DOHH2 (cell line): ENCODE data around the gene BRIX1.
A peak's percentile ranks its signal among the peaks of the same experiment; 100 is the strongest.

ENCODE experiments used
- CTCF ChIP-seq: fragments of 200-600 bp; sonication (generic); IDR thresholded peaks from one replicate; pipeline ENCODE4 v1.5.1; 2014; ENCODE audit warnings: antibody characterized with exemption, mild to moderate bottlenecking, low read depth, low read length; ENCODE audit not compliant: poor library complexity, severe bottlenecking
- EZH2phosphoT487 ChIP-seq: fragments of 200-600 bp; sonication (generic); IDR thresholded peaks from 2 replicates; pipeline ENCODE4 v1.6.1; 2017; ENCODE audit warnings: borderline replicate concordance, mild to moderate bottlenecking, antibody characterized with exemption, low read length, moderate library complexity, mixed read lengths

GRCh38 chr5:34957857-34958690 lies 42.6 kb downstream of the BRIX1 start:
- TF ChIP-seq CTCF (peak; percentile 53), EZH2phosphoT487 (no peak)
